ENCODE results near the gene JARID2. TPM values are rescaled to one million over a fixed set of nuclear protein-coding genes. Genes with fewer than 3 reads are reported as not detected.
"Not testable (repeated sequence)": the region's sequence is repeated elsewhere in the genome, so short reads cannot be mapped to it uniquely, and the experiment has no call there.

The JARID2 gene
- polyA plus RNA-seq, 1 experiment, result 6.1 TPM

DNA sequence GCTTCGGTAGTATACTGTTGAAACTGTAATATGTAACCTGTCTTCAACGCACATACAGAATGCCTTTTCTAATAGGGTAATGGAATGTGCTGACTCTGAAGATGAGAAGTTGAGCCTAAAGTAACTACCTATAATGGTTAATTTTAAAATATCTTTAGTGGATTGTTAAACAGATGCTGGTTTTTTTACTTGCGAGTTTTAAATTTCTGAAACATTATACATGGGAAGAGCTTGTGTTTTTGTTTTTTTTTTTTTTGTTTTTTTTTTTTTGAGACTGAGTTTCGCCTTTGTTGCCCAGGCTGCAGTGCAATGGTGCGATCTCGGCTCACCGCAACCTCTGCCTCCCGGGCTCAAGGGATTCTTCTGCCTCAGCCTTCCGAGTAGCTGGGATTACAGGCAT lies 166.9 kb downstream of the JARID2 start:
- DNase-seq (ENCODE audit: low read depth), result no peak
- CTCF ChIA-PET, result interaction anchor here (1.0 to 2.7 kb wide), 3 partner anchors 8 to 29 kb away, joined by 3 to 9 read pairs (median 5); no protein-coding TSS in a partner anchor
- TF ChIP-seq, protein P1, sequence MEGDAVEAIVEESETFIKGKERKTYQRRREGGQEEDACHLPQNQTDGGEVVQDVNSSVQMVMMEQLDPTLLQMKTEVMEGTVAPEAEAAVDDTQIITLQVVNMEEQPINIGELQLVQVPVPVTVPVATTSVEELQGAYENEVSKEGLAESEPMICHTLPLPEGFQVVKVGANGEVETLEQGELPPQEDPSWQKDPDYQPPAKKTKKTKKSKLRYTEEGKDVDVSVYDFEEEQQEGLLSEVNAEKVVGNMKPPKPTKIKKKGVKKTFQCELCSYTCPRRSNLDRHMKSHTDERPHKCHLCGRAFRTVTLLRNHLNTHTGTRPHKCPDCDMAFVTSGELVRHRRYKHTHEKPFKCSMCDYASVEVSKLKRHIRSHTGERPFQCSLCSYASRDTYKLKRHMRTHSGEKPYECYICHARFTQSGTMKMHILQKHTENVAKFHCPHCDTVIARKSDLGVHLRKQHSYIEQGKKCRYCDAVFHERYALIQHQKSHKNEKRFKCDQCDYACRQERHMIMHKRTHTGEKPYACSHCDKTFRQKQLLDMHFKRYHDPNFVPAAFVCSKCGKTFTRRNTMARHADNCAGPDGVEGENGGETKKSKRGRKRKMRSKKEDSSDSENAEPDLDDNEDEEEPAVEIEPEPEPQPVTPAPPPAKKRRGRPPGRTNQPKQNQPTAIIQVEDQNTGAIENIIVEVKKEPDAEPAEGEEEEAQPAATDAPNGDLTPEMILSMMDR (IDR thresholded peaks at IDR 0.05; ENCODE audit: insufficient read depth, low read depth, low read length), result no peak
- POLR2A ChIA-PET, result interaction anchor here (0.7 kb wide), 1 partner anchor 64 kb away, joined by 3 read pairs; no protein-coding TSS in a partner anchor
- Histone ChIP-seq H3K27me3 (ENCODE audit: control insufficient read depth, insufficient read depth, low read length) (no peaks in the 10 kb centered on the region), H3K36me3 (ENCODE audit: control insufficient read depth, insufficient read depth, low read length) (no peaks in the 10 kb centered on the region), H3K4me3 (ENCODE audit: low read depth, low read length) (no peak overlapping the region)

DNA sequence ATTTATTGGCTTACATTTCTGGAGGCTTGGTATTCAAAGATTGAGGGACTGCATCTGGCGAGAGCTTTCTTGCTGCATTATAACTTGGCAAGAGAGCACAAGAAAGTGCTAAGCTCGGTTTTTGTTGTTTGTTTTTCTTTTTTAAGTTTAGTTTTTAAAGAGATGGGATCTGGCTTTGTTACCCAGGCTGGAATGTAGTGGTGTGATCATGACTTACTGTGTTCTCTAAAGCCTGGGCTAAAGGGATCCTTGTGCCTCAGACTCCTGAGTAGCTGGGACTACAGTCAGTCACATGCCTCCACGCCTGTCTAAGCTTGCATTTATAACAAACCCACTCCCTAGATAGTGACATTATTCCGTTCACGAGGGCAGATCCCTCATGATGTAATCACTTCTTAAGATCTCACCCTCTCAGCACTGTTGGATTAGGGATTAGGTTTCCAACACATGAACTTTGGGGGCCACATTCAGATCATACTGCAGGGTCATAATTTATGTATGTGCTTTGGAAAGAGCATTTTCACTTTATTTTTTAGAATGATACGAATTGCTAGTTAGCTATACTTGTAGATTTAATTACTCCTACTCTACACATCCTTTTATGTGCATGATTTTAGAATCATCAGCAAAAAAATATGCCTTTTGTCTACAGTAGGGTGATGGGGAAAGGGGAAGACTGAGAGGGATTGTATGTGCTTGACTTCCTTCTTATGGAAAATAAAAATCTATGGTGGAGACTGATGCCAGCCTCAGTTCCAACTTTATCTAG lies 167.8 kb downstream of the JARID2 start:
- Histone ChIP-seq H3K27me3 (ENCODE audit: control insufficient read depth, insufficient read depth, low read length) (no peaks in the 10 kb centered on the region), H3K36me3 (ENCODE audit: control insufficient read depth, insufficient read depth, low read length) (no peaks in the 10 kb centered on the region), H3K4me3 (ENCODE audit: low read depth, low read length) (no peak overlapping the region)
- ChIA-PET CTCF (interaction anchor here (0.5 to 2.7 kb wide), 7 partner anchors 9 to 337 kb away, joined by 3 to 9 read pairs (median 4); no protein-coding TSS in a partner anchor), POLR2A (no interaction called here)
- TF ChIP-seq, protein P1 (IDR thresholded peaks at IDR 0.05; ENCODE audit: insufficient read depth, low read depth, low read length), result no peak
- peak; percentile 35 for DNase-seq (ENCODE audit: low read depth)

DNA sequence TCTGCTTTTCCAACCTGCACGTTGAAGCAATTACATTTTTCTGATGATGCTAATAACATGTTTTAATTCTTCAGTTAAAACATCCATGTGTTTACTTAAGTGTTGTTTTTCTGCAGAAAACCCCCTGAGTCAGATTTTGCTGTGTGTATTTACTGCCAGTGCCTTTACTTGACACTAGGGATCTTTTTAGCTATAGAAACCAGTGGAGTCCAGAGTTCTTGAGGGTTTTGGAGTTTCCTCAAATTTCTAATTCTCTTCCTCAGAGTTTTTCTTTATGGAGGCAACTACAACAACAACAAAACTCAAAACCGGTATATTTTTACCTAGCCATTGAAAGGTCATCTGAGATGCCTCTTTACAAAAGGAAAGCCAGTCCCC lies 168.4 kb downstream of the JARID2 start:
- DNase-seq (ENCODE audit: low read depth), result no peak
- Histone ChIP-seq H3K27me3 (ENCODE audit: control insufficient read depth, insufficient read depth, low read length) (no peaks in the 10 kb centered on the region), H3K36me3 (ENCODE audit: control insufficient read depth, insufficient read depth, low read length) (no peaks in the 10 kb centered on the region), H3K4me3 (ENCODE audit: low read depth, low read length) (no peak overlapping the region)
- TF ChIP-seq, protein P1 (IDR thresholded peaks at IDR 0.05; ENCODE audit: insufficient read depth, low read depth, low read length), result no peak
- CTCF ChIA-PET, result interaction anchor here (1.7 to 2.7 kb wide), 2 partner anchors 9 to 27 kb away, joined by 5 to 9 read pairs; no protein-coding TSS in a partner anchor
- POLR2A ChIA-PET, result no interaction called here

DNA sequence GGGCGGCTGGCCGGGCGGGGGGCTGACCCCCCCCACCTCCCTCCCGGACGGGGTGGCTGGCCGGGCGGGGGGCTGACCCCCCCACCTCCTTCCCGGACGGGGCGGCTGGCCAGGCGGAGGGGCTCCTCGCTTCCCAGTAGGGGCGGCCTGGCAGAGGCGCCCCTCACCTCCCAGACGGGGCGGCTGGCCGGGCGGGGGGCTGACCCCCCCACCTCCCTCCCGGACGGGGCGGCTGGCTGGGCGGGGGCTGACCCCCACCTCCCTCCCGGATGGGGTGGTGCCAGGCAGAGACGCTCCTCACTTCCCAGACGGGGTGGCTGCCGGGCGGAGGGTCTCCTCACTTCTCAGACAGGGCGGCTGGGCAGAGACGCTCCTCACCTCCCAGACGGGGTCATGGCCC lies 169.8 kb downstream of the JARID2 start:
- H3K4me3 ChIP-seq (ENCODE audit: low read depth, low read length); CTCF ChIA-PET; H3K36me3 ChIP-seq (ENCODE audit: control insufficient read depth, insufficient read depth, low read length); POLR2A ChIA-PET; H3K27me3 ChIP-seq (ENCODE audit: control insufficient read depth, insufficient read depth, low read length); DNase-seq (ENCODE audit: low read depth): not testable (repeated sequence)

DNA sequence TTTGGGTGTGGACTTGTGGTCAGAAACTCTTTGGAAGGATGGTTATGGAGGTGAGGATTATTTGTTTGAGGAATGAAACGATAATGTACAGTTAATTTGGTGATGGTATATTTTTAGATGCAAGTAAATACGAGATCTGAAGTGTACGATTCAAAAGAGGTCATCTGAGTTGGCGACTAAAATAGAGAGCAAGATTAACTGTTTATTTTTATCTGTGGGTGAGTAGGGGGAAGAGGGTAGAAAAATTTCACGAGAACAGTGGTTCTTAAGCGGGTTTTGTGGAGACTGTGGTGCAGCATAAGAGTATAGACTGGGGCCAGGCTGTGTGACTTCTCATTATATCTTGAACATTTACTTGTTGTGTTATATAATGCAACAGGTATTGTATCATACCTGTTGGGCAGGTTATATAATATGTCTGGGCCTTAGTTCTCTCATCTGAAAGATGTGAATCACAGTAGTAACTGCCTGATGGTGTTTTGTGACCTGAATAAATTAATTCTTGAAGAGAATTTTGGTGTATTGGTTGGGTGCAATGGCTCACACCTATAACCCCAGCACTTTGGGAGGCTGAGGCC lies 171.2 kb downstream of the JARID2 start:
- Histone ChIP-seq H3K4me3 (ENCODE audit: low read depth, low read length) (no peak overlapping the region), H3K36me3 (ENCODE audit: control insufficient read depth, insufficient read depth, low read length) (no peaks in the 10 kb centered on the region), H3K27me3 (ENCODE audit: control insufficient read depth, insufficient read depth, low read length) (no peaks in the 10 kb centered on the region)
- ChIA-PET POLR2A (no interaction called here), CTCF (no interaction called here)
- DNase-seq (ENCODE audit: low read depth), result no peak
- TF ChIP-seq, protein P1 (IDR thresholded peaks at IDR 0.05; ENCODE audit: insufficient read depth, low read depth, low read length), result no peak
